Measurements from ENCODE around the gene ABHD17C. TPM values are rescaled to one million over a fixed set of nuclear protein-coding genes. Genes with fewer than 3 reads are reported as not detected.
"Not testable (repeated sequence)": the region's sequence is repeated elsewhere in the genome, so short reads cannot be mapped to it uniquely, and the experiment has no call there.

Gene ABHD17C
- total RNA-seq, 4 donors from 2014 or later: 7.3 to 9.5 (median 8.4) TPM

DNA sequence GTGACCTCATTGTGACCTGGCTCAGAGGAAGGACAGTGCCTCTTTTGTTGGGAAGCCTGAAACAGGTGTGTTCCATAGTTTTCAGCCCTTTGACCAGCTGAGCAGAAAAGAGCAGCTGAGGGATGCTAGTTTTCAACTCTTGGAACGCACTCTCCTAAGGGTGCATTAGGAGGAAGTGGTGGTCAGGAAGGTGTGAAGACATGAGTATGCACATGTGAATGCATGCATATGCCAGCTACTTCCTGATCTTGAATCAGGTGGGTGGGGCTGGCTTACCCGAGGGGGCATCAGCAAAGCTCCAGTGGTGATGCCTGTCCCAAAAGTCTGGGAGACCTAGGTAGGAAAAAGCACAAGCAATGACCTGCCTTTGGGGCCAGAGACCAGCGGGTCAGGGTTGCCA lies 60.8 kb downstream of the ABHD17C start:
- H3K27me3 ChIP-seq: no peaks in the 10 kb centered on the region
- H3K9me3 ChIP-seq: no peaks in the 10 kb centered on the region
- H3K36me3 ChIP-seq: no peaks in the 10 kb centered on the region
- WGBS, 2 donors: 90 to 91% methylated on average over 3 of the region's 3 CpGs
- no peak overlapping the region for H3K27ac ChIP-seq
- H3K4me3 ChIP-seq (replicated peaks in 1 of 3): no peak overlapping the region
- peaks cover 0 to 5% of the 10 kb centered on the region in 2 donors for H3K4me1 ChIP-seq
- TF ChIP-seq, protein P1, sequence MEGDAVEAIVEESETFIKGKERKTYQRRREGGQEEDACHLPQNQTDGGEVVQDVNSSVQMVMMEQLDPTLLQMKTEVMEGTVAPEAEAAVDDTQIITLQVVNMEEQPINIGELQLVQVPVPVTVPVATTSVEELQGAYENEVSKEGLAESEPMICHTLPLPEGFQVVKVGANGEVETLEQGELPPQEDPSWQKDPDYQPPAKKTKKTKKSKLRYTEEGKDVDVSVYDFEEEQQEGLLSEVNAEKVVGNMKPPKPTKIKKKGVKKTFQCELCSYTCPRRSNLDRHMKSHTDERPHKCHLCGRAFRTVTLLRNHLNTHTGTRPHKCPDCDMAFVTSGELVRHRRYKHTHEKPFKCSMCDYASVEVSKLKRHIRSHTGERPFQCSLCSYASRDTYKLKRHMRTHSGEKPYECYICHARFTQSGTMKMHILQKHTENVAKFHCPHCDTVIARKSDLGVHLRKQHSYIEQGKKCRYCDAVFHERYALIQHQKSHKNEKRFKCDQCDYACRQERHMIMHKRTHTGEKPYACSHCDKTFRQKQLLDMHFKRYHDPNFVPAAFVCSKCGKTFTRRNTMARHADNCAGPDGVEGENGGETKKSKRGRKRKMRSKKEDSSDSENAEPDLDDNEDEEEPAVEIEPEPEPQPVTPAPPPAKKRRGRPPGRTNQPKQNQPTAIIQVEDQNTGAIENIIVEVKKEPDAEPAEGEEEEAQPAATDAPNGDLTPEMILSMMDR (IDR thresholded peaks at IDR 0.05): no peak
- TF ChIP-seq POLR2A (IDR thresholded peaks at IDR 0.05): no peak
- no peak for DNase-seq
- intact Hi-C loops (cut with DNase I): no loop called here

DNA sequence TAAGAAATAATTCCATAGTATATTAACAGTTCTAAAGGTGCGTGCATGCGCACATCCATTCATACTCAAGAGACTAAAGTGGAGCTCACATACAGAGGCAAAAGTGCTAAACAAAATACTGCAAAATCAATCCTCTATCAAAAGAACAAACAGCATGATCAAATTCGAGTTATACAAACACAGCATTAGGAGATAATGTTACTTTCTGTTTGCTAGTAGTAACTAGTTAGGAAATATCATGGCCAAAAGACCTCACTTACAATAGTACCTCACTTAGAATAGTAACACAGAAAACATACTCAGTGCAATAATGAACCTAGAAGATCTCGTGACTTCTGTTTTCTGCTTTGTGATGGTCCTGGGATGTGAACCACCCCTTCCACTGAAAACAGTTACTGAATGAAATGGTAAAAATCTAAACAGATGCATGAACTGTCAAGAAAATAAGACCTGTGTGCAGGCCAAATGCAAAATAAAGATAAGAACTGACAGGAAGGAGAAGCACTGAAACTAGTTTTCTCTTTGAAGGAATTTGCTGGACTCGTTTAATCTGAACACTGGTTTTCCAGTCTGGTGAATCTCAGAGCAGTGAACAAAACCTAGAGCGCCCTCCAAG lies 63.1 kb downstream of the ABHD17C start:
- Histone ChIP-seq H3K4me1 (peaks cover 0 to 4% of the 10 kb centered on the region in 2 donors), H3K27ac (no peak overlapping the region), H3K36me3 (no peaks in the 10 kb centered on the region), H3K4me3 (replicated peaks in 1 of 3) (no peak overlapping the region), H3K9me3 (no peaks in the 10 kb centered on the region), H3K27me3 (no peaks in the 10 kb centered on the region)
- TF ChIP-seq POLR2A (IDR thresholded peaks at IDR 0.05): no peak
- TF ChIP-seq, protein P1 (IDR thresholded peaks at IDR 0.05): no peak
- no peak for DNase-seq
- intact Hi-C loops (cut with DNase I): no loop called here
- WGBS, 2 donors: 81 to 83% methylated on average over 6 of the region's 6 CpGs

DNA sequence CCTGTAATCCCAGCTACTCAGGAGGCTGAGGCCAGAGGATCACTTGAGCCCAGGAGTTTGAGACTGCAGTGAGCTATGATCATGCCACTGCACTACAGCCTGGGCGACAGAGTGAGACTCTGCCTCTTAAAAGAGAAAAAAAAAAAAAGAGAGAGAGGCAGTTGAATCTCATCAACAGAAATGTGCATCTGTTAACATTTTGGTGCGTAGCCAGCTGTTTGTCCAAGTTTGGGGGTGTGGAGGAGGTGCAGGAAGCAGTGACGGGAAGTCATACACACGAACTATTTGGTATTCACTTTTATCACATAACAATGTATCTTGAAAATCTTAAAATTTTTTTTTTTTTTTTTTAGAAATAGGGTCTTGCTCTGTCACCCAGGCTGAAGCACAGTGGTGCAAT lies 65.8 kb downstream of the ABHD17C start:
- Histone ChIP-seq H3K4me3 (replicated peaks in 1 of 3) (no peak overlapping the region), H3K4me1 (no peaks in the 10 kb centered on the region), H3K27me3 (no peaks in the 10 kb centered on the region), H3K27ac (no peak overlapping the region), H3K9me3 (no peaks in the 10 kb centered on the region), H3K36me3 (no peaks in the 10 kb centered on the region)
- WGBS, 2 donors: 53 to 56% methylated on average over 4 of the region's 4 CpGs
- TF ChIP-seq, protein P1 (IDR thresholded peaks at IDR 0.05): no peak
- TF ChIP-seq POLR2A (IDR thresholded peaks at IDR 0.05): no peak
- no peak for DNase-seq
- intact Hi-C loops (cut with DNase I): no loop called here

DNA sequence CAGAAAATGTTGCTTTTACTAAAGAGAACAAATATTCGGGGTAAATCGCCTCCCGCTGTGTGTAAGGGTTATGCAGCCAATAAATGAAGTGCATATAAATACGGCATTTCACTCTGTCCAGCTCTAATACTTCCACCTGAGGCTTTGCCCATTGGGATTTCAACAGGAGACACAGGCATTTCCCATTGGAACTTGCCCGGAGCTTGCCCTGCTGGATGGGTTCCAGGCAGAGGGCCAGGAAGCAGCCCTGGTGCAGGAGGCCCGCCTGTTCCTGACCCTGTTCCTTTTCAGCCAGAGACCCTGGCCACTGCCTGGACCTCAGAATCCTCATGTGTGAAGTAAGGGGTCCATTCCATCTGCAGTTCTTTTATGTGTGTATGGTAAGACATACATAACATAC lies 66.6 kb downstream of the ABHD17C start:
- intact Hi-C loops (cut with DNase I): no loop called here
- H3K9me3 ChIP-seq: no peaks in the 10 kb centered on the region
- H3K27ac ChIP-seq: no peak overlapping the region
- no peak for TF ChIP-seq POLR2A (IDR thresholded peaks at IDR 0.05)
- TF ChIP-seq, protein P1 (IDR thresholded peaks at IDR 0.05): no peak
- no peak for DNase-seq
- H3K27me3 ChIP-seq: no peaks in the 10 kb centered on the region
- H3K4me3 ChIP-seq (replicated peaks in 1 of 3): no peak overlapping the region
- H3K36me3 ChIP-seq: no peaks in the 10 kb centered on the region
- no peaks in the 10 kb centered on the region for H3K4me1 ChIP-seq
- WGBS, 2 donors: 61 to 79% methylated on average over 6 of the region's 6 CpGs

DNA sequence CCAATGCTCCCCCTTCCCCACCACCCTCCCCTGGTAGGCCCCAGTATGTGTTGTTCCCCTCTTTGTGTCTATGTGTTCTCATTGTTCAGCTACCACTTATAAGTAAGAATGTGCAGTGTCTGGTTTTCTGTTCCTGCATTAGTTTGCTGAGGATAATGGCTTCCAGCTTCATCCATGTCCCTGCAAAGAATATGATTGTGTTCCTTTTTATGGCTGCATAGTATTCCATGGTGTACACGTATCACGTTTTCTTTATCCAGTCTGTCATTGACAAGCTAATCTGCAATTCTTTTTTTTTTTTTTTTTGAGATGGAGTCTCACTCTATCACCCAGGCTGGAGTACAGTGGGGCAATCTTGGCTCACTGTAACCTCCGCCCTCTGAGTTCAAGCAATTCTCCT lies 68.1 kb downstream of the ABHD17C start:
- H3K27ac ChIP-seq; DNase-seq; H3K4me1 ChIP-seq; H3K9me3 ChIP-seq; H3K36me3 ChIP-seq; intact Hi-C loops (cut with DNase I); H3K27me3 ChIP-seq; H3K4me3 ChIP-seq (replicated peaks in 1 of 3): not testable (repeated sequence)
- WGBS, 2 donors: 96 to 97% methylated on average over 3 of the region's 3 CpGs

Data from thyroid gland (tissue), 4 donors.